ENCODE measurements around the gene POLG2. TPM values are rescaled to one million over a fixed set of nuclear protein-coding genes. Genes with fewer than 3 reads are reported as not detected.

Gene POLG2
- polyA plus RNA-seq, 2 of the 4 experiments (the other 2 are of a cell fraction) = 26.3 to 31.3 TPM

GRCh38 chr17:64515829-64516228 lies 19.0 kb upstream of the POLG2 start:
- ChIA-PET CTCF (interaction anchor here (0.6 to 3.1 kb wide), 8 partner anchors 8 to 175 kb away, joined by 3 to 16 read pairs (median 4); partner anchors contain the start of genes CEP95 and DDX5), POLR2A (interaction anchor here (2.2 kb wide), 1 partner anchor 10 kb away, joined by 17 read pairs; the partner anchor contains the start of genes CEP95 and DDX5)
- 100% methylated on average over 1 of the region's 1 CpG for WGBS (ENCODE audit: missing lambda C conversion rate)
- Histone ChIP-seq H3K4me1 (no peaks in the 10 kb centered on the region), H3K27ac (no peak overlapping the region), H3K9me3 (no peaks in the 10 kb centered on the region), H3K4me2 (no peak overlapping the region), H3K4me3 (no peak overlapping the region)
- DNase-seq (ENCODE audit: low read depth in 1 of 2, low spot score in 1 of 2) (no peak), FAIRE-seq (no peak), ATAC-seq (peak in 1 of 2 experiments; percentile 32; a peak in 2 of 6 replicates)
- TF ChIP-seq MYC (IDR thresholded peaks at IDR 0.05; ENCODE audit: borderline replicate concordance, low read length) (no peak), TP53 (CRISPR knock-in tag; IDR thresholded peaks at IDR 0.05) (no peak), NFE2L2 (conservative IDR thresholded peaks at IDR 0.05; ENCODE audit: low read length) (no peak), PHF8 (IDR thresholded peaks at IDR 0.05; ENCODE audit: borderline replicate concordance, low read depth) (no peak), ELK1 (IDR thresholded peaks at IDR 0.05; ENCODE audit: low read depth, low read length) (no peak), KDM5A (IDR thresholded peaks at IDR 0.05) (no peak), ZNF302 (CRISPR knock-in tag; IDR thresholded peaks at IDR 0.05) (no peak), REST (IDR thresholded peaks at IDR 0.05) (no peak), KDM1A (IDR thresholded peaks at IDR 0.05; ENCODE audit: low read depth) (no peak), CTCF (IDR thresholded peaks at IDR 0.05) (no peak), JUN (IDR thresholded peaks at IDR 0.05) (no peak), HOXA7 (CRISPR knock-in tag; IDR thresholded peaks at IDR 0.05) (no peak)

GRCh38 chr17:64515419-64515818 lies 18.6 kb upstream of the POLG2 start:
- Histone ChIP-seq H3K4me3 (no peak overlapping the region), H3K9me3 (no peaks in the 10 kb centered on the region), H3K4me2 (no peak overlapping the region), H3K27ac (no peak overlapping the region), H3K4me1 (no peaks in the 10 kb centered on the region)
- no peak for TF ChIP-seq E2F6 (IDR thresholded peaks at IDR 0.05; ENCODE audit: borderline replicate concordance, low read depth)
- no peak for TF ChIP-seq ZFP36 (IDR thresholded peaks at IDR 0.05; ENCODE audit: borderline replicate concordance, partially characterized antibody)
- TF ChIP-seq ELK1 (IDR thresholded peaks at IDR 0.05; ENCODE audit: low read depth, low read length) = no peak
- no peak for TF ChIP-seq PBX3 (IDR thresholded peaks at IDR 0.05)
- TF ChIP-seq CBX8 (IDR thresholded peaks at IDR 0.05) = no peak
- TF ChIP-seq USF2 (IDR thresholded peaks at IDR 0.05) = no peak
- no peak for TF ChIP-seq EP300 (IDR thresholded peaks at IDR 0.05)
- TF ChIP-seq EHF (CRISPR knock-in tag; IDR thresholded peaks at IDR 0.05) = no peak
- no peak for TF ChIP-seq CEBPB (IDR thresholded peaks at IDR 0.05)
- no peak for TF ChIP-seq HMGXB4 (CRISPR knock-in tag; IDR thresholded peaks at IDR 0.05; ENCODE audit: borderline replicate concordance)
- no peak for TF ChIP-seq HDAC2 (IDR thresholded peaks at IDR 0.05)
- FAIRE-seq (no peak), ATAC-seq (peak in 1 of 2 experiments; percentile 28; a peak in 3 of 6 replicates), DNase-seq (ENCODE audit: low read depth in 1 of 2, low spot score in 1 of 2) (no peak)
- 95% methylated on average over 2 of the region's 2 CpGs for WGBS (ENCODE audit: missing lambda C conversion rate)
- CTCF ChIA-PET = interaction anchor here (0.9 to 3.1 kb wide), 7 partner anchors 8 to 126 kb away, joined by 3 to 16 read pairs (median 4); partner anchors contain the start of genes CEP95 and DDX5
- POLR2A ChIA-PET = interaction anchor here (2.2 kb wide), 1 partner anchor 9 kb away, joined by 17 read pairs; the partner anchor contains the start of genes CEP95 and DDX5
